ENCODE data around the gene TDRD9.
"Not testable (repeated sequence)": the region's sequence is repeated elsewhere in the genome, so short reads cannot be mapped to it uniquely, and the experiment has no call there.

TDRD9 gene

DNA sequence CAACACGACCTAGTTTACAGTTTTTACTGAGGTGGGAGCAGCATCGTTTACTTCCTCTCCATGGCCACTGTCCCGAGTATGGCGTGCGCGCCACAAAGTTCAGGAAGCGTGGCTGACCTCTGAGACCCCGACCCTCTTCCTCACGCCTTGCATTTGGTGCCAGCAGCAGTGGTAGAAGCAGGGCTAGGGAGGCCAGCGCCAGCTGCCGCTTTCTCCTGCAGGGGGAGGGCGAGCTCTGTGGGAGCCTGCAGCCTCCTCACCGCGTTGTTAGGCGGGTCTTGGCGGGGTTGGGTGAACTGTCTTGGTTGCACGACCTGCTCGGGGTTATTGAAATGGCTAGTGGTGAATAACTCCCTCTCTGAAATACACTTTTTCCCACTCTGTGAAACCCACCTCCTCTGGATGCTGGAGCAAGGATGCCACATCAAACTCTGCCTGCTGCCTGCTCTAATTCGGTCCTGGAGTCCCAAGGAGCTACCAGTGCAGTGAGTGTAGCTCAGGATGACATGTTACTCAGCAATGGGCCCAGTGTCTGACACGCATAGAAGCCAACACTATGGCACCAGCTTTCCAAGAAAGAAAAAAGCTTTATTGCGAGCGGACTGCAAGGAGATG is 22.3 kb upstream of the TDRD9 start:
- no peak overlapping the region for H3K4me3 ChIP-seq (ENCODE audit: insufficient read depth, low read depth, low read length)
- H3K4me1 ChIP-seq (ENCODE audit: control insufficient read depth, insufficient read depth, low read length), result no peaks in the 10 kb centered on the region
- no peak overlapping the region for H3K27ac ChIP-seq (ENCODE audit: insufficient read depth, low read depth, low read length, poor library complexity, severe bottlenecking)
- no peaks in the 10 kb centered on the region for H3K27me3 ChIP-seq (ENCODE audit: control insufficient read depth, insufficient read depth, low read length, poor library complexity, severe bottlenecking)
- WGBS, 2 experiments, result 65 to 66% methylated on average over 20 to 22 of the region's 22 CpGs
- no peaks in the 10 kb centered on the region for H3K36me3 ChIP-seq (ENCODE audit: control insufficient read depth, insufficient read depth, low read length)
- H3K9me3 ChIP-seq (ENCODE audit: control insufficient read depth, low read length), result no peaks in the 10 kb centered on the region

DNA sequence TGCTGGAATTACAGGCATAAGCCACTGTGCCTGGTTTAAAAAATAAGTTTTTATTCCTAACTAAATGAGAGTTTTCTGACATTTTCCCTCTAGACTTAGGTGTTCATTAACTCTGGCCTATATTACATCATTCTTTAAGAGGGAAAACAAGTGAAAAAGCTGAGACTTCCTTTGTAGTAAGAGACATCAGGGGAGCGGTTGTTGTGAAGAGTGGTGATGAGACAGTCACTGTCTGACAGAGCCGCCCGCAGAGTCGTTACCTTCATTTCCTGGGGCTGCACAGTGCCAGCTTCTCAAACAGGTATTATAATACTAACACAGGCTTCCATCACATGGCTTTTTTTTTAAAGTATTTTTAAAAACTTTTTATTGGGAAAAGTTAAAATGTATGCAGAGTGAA is 19.7 kb upstream of the TDRD9 start:
- Histone ChIP-seq H3K9me3 (ENCODE audit: control insufficient read depth, low read length) (no peaks in the 10 kb centered on the region), H3K27me3 (ENCODE audit: control insufficient read depth, insufficient read depth, low read length, poor library complexity, severe bottlenecking) (no peaks in the 10 kb centered on the region), H3K4me1 (ENCODE audit: control insufficient read depth, insufficient read depth, low read length) (no peaks in the 10 kb centered on the region), H3K27ac (ENCODE audit: insufficient read depth, low read depth, low read length, poor library complexity, severe bottlenecking) (no peak overlapping the region), H3K4me3 (ENCODE audit: insufficient read depth, low read depth, low read length) (no peak overlapping the region), H3K36me3 (ENCODE audit: control insufficient read depth, insufficient read depth, low read length) (peaks cover 8% of the 10 kb centered on the region)
- 87 to 100% methylated on average over 4 of the region's 4 CpGs for WGBS, 2 experiments

DNA sequence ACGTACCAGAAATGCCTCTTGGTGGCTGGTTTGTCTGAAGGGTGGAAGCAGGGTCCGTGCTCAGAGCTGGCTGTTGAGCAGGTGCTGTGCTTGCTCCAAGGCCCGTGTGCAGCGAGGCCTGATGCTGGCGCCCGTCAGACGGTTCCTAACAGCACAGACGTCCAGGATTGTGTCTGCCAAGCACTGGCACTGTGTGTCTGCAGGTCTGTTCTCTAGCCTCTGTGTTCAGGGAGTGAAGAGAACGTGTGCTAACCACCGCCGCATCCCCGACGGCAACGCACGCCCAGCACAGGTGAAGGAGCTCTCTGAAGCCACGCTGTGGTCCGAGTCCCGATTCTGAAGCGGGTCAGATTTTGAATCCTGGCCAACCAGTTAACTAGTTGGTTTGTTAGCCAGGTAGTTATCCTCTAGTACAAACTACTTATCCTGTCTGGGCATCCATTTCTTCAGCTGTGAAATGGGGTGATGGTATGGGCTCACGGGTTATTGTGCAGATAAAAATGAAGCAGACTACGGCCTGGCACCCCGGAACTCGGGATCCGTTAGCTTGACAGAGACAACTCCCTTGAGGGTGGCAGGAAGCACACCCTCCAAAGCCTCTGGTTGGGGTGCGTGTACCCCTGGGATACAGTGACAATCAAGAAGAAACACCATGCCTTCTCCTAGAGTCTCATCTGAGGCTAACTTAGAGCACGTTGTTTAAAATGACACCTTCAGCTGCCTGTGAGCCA is 18.6 kb upstream of the TDRD9 start:
- Histone ChIP-seq H3K4me1 (ENCODE audit: control insufficient read depth, insufficient read depth, low read length) (no peaks in the 10 kb centered on the region), H3K4me3 (ENCODE audit: insufficient read depth, low read depth, low read length) (no peak overlapping the region), H3K27ac (ENCODE audit: insufficient read depth, low read depth, low read length, poor library complexity, severe bottlenecking) (no peak overlapping the region), H3K36me3 (ENCODE audit: control insufficient read depth, insufficient read depth, low read length) (peaks cover 14% of the 10 kb centered on the region), H3K27me3 (ENCODE audit: control insufficient read depth, insufficient read depth, low read length, poor library complexity, severe bottlenecking) (no peaks in the 10 kb centered on the region), H3K9me3 (ENCODE audit: control insufficient read depth, low read length) (no peaks in the 10 kb centered on the region)
- 92% methylated on average over 26 of the region's 26 CpGs for WGBS, 2 experiments

DNA sequence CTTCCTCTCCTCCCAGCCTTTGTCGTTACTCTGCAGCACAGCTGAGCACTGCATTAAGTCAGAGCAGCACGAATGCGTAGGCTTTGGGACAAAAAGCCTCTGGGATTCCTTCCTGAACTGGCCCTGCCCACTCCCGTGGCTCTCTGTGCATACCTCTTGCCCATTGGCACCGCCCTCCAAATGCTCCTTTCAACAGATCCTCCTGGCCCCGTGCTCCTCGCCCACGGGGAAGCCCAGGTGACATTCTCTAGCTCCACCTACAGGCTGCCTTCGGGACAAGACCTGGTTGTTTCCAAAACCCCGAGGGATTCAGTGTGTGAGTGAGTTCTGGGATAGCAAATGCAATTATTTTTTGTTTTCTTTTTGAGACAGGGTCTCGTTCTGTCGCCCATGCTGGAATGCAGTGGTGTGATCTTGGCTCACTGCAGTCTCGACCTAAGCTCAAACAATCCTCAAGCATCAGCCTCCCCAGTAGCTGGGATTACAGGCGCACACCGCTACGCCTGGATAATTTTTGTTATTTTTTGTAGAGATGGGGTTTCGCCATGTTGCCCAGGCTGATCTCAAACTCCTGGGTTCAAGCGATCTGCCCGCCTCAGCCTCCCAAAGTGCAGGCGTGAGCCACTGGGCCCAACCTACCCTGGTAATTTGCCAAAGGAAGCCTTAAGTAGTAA is 17.9 kb upstream of the TDRD9 start:
- H3K4me1 ChIP-seq (ENCODE audit: control insufficient read depth, insufficient read depth, low read length), result no peaks in the 10 kb centered on the region
- WGBS, 2 experiments, result 36% methylated on average over 20 of the region's 20 CpGs
- H3K9me3 ChIP-seq (ENCODE audit: control insufficient read depth, low read length), result no peaks in the 10 kb centered on the region
- H3K4me3 ChIP-seq (ENCODE audit: insufficient read depth, low read depth, low read length), result no peak overlapping the region
- peaks cover 18% of the 10 kb centered on the region for H3K36me3 ChIP-seq (ENCODE audit: control insufficient read depth, insufficient read depth, low read length)
- no peak overlapping the region for H3K27ac ChIP-seq (ENCODE audit: insufficient read depth, low read depth, low read length, poor library complexity, severe bottlenecking)
- H3K27me3 ChIP-seq (ENCODE audit: control insufficient read depth, insufficient read depth, low read length, poor library complexity, severe bottlenecking), result no peaks in the 10 kb centered on the region

DNA sequence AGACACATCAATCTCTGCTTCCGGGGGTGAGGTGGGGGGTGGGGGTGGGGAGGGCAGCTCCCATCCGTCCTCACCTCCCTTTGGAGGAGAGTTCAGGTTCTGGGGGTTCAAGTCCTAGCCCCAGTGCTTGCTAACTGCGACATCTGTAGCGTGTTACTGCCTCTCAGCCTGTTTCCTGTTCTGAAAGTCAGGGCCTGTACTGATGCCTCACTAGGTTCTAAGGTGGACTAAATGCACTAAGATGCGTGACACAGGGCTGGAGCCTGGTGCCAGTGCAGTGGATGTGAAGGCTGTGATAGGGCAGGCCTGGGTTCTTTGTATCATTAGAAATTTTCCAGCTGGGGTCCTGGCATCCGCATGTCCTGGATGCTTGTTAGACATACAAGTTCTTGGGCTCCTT is 17.3 kb upstream of the TDRD9 start:
- Histone ChIP-seq H3K4me3 (ENCODE audit: insufficient read depth, low read depth, low read length) (no peak overlapping the region), H3K27me3 (ENCODE audit: control insufficient read depth, insufficient read depth, low read length, poor library complexity, severe bottlenecking) (no peaks in the 10 kb centered on the region), H3K9me3 (ENCODE audit: control insufficient read depth, low read length) (no peaks in the 10 kb centered on the region), H3K4me1 (ENCODE audit: control insufficient read depth, insufficient read depth, low read length) (no peaks in the 10 kb centered on the region), H3K27ac (ENCODE audit: insufficient read depth, low read depth, low read length, poor library complexity, severe bottlenecking) (no peak overlapping the region), H3K36me3 (ENCODE audit: control insufficient read depth, insufficient read depth, low read length) (peaks cover 18% of the 10 kb centered on the region)
- 81 to 91% methylated on average over 6 of the region's 6 CpGs for WGBS, 2 experiments

DNA sequence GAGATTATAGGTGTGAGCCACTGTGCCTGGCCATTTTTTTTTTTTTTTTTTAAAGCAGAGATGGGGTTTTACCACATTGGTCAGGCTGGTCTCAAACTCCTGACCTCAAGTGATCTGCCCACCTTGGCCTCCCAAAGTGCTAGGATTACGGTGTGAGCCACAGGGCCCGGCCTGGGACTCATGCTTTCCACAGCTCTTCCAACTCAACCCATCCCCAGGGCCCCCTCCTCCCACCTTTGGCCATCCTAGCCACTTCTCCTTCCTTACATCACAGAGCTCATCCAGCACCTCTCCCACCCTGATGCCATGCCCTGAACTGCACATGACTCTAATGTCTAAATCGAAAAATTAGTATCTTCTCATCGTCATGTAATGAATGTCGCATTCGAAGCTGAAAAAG is 12.6 kb upstream of the TDRD9 start:
- no peaks in the 10 kb centered on the region for H3K9me3 ChIP-seq (ENCODE audit: control insufficient read depth, low read length)
- WGBS, 2 experiments, result 95 to 98% methylated on average over 6 of the region's 6 CpGs
- no peak overlapping the region for H3K4me3 ChIP-seq (ENCODE audit: insufficient read depth, low read depth, low read length)
- no peaks in the 10 kb centered on the region for H3K27me3 ChIP-seq (ENCODE audit: control insufficient read depth, insufficient read depth, low read length, poor library complexity, severe bottlenecking)
- no peaks in the 10 kb centered on the region for H3K4me1 ChIP-seq (ENCODE audit: control insufficient read depth, insufficient read depth, low read length)
- peaks cover 24% of the 10 kb centered on the region for H3K36me3 ChIP-seq (ENCODE audit: control insufficient read depth, insufficient read depth, low read length)
- H3K27ac ChIP-seq (ENCODE audit: insufficient read depth, low read depth, low read length, poor library complexity, severe bottlenecking), result no peak overlapping the region

DNA sequence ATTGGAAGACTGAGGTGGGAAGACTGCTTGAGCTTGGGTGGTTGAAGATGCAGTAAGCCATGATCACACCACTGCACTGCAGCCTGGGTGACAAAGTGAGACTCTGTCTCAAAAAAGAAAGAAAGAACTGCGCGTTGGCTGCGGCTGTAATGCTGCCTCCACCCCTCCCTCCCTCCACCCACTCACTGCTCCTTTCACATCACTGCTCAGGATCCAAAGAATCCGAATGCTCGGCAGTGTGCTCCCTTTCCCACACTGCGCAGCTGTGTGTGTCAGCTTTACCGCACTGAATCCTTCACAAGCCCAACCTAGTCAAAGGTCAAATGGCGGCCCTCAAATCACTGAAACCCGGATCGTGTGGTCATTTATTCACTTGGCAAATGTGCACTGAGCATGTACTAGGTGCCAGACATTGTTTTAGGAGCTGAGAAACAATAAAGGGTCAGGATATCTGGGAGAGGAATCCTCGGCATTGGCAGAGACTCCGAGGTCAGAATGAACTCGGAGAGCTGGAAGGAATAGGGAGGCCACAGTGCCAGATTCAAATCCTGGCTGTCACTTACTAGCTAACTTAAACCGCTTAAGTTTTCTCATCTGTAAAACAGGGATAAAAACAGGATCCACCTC is 11.5 kb upstream of the TDRD9 start:
- peaks cover 24% of the 10 kb centered on the region for H3K36me3 ChIP-seq (ENCODE audit: control insufficient read depth, insufficient read depth, low read length)
- 95% methylated on average over 14 of the region's 14 CpGs for WGBS, 2 experiments
- no peaks in the 10 kb centered on the region for H3K9me3 ChIP-seq (ENCODE audit: control insufficient read depth, low read length)
- H3K27ac ChIP-seq (ENCODE audit: insufficient read depth, low read depth, low read length, poor library complexity, severe bottlenecking), result no peak overlapping the region
- no peaks in the 10 kb centered on the region for H3K4me1 ChIP-seq (ENCODE audit: control insufficient read depth, insufficient read depth, low read length)
- no peak overlapping the region for H3K4me3 ChIP-seq (ENCODE audit: insufficient read depth, low read depth, low read length)
- no peaks in the 10 kb centered on the region for H3K27me3 ChIP-seq (ENCODE audit: control insufficient read depth, insufficient read depth, low read length, poor library complexity, severe bottlenecking)

DNA sequence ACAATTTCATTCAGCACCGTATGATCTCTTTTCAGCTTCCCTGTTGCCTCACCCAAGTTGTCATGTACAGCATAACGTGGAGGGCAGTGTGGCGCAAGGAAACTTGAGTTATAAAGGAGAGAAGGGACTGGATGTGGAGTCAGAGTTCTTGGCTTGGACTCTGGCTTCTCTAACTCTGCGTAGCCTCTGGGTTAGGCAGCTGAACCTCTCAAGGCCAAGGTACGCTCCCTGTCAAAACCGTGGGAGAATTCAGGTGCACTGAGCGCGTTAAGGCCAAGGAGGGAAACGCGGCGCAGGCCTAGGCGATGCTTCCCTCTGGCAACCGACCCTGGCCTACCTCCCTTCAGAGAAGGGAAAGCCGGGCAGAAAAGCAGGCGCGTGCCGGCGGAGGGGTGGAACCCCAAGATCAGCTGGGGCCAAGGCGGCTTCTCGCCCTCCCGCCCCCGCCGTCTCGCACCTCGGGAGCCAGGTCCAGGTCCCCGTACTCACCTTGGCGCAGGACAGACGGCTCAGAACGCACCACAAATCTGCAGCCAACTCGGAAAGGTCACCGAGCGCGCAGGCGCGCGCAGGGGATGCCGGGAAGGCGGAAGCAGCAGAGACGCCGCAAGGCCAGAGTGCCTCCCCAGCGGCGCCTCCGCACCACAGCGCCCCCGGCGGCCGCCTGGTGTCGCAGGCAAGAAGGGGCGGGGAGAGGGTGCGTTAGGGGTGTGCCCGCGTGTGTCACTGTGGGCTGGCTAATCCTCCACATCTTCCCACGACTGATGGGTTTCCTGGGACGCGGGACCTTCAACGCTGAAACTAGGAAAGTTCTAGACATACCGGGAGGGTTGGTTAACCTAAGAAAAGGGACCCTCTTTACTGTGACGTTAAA is 7.0 kb upstream of the TDRD9 start:
- peak overlapping the region; percentile 33 for H3K27ac ChIP-seq (ENCODE audit: insufficient read depth, low read depth, low read length, poor library complexity, severe bottlenecking)
- H3K36me3 ChIP-seq (ENCODE audit: control insufficient read depth, insufficient read depth, low read length), result peaks cover 6% of the 10 kb centered on the region
- 3% methylated on average over 58 of the region's 58 CpGs for WGBS, 2 experiments
- H3K9me3 ChIP-seq (ENCODE audit: control insufficient read depth, low read length), result no peaks in the 10 kb centered on the region
- H3K27me3 ChIP-seq (ENCODE audit: control insufficient read depth, insufficient read depth, low read length, poor library complexity, severe bottlenecking), result no peaks in the 10 kb centered on the region
- H3K4me1 ChIP-seq (ENCODE audit: control insufficient read depth, insufficient read depth, low read length), result no peaks in the 10 kb centered on the region
- peak overlapping the region; percentile 89 for H3K4me3 ChIP-seq (ENCODE audit: insufficient read depth, low read depth, low read length)

DNA sequence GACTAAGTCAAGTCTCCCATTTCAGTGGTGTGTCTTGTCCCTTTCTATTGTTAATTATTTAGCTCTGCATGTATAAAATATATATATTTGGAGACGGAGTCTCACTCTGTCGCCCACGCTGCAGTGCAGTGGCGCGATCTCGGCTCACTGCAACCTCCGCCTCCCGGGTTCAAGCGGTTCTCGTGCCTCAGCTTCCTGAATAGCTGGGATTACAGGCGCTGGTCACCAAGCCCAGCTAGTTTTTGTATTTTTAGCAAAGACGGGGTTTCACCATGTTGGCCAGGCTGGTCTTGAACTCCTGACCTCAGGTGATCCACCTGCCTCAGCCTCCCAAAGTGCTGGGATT is 6.4 kb upstream of the TDRD9 start:
- 86% methylated on average over 12 of the region's 12 CpGs for WGBS, 2 experiments
- H3K4me3 ChIP-seq (ENCODE audit: insufficient read depth, low read depth, low read length), result not testable (repeated sequence)

More for the DNA sequence above, 6.4 kb upstream of the TDRD9 start:
- H3K9me3 ChIP-seq (ENCODE audit: control insufficient read depth, low read length); H3K4me1 ChIP-seq (ENCODE audit: control insufficient read depth, insufficient read depth, low read length); H3K27ac ChIP-seq (ENCODE audit: insufficient read depth, low read depth, low read length, poor library complexity, severe bottlenecking); H3K27me3 ChIP-seq (ENCODE audit: control insufficient read depth, insufficient read depth, low read length, poor library complexity, severe bottlenecking); H3K36me3 ChIP-seq (ENCODE audit: control insufficient read depth, insufficient read depth, low read length): not testable (repeated sequence)
